Kidney (tissue), 14 donors: Measurements from ENCODE around the gene PGF. TPM values are rescaled to one million over a fixed set of nuclear protein-coding genes. Genes with fewer than 3 reads are reported as not detected.

Experiments
- DNase-seq, 5 donors: peaks; one replicate each; pipeline ENCODE4 v3.0.0-alpha.2; 2013 to 2020
- FAIRE-seq: peaks from 2 replicates; lab custom pipeline; 2012; peaks lifted over from hg19 to GRCh38; lab: Jason Lieb, UNC
- H3K27ac ChIP-seq, 2 donors: one replicate each; pipeline ENCODE4 v1.7.0; 2013; ENCODE audit warnings: low read depth in 2 of 2, low read length in 2 of 2, inconsistent platforms in 1 of 2
- H3K27me3 ChIP-seq: one replicate; pipeline ENCODE4 v1.7.1; 2013; ENCODE audit warnings: low read length, inconsistent platforms; ENCODE audit not compliant: control insufficient read depth, insufficient read depth
- H3K36me3 ChIP-seq, 3 donors: one replicate each; pipeline versions ENCODE4 v1.7.0 to v1.7.1; 2013; ENCODE audit warnings: low read length in 3 of 3, control low read depth in 1 of 3, inconsistent platforms in 1 of 3; ENCODE audit not compliant: insufficient read depth in 3 of 3, control insufficient read depth in 2 of 3
- H3K4me1 ChIP-seq, 3 donors: one replicate each; pipeline versions ENCODE4 v1.7.0 to v1.7.1; 2013; ENCODE audit warnings: low read length in 3 of 3, inconsistent platforms in 1 of 3, low read depth in 1 of 3; ENCODE audit not compliant: control insufficient read depth in 2 of 3, insufficient read depth in 2 of 3
- H3K4me3 ChIP-seq, 3 donors: one replicate each; pipeline versions ENCODE4 v1.7.0 to v1.8.1; 2013; ENCODE audit warnings: low read length in 3 of 3, control low read depth in 1 of 3, inconsistent platforms in 1 of 3
- H3K9ac ChIP-seq, 3 donors: one replicate each; pipeline versions ENCODE4 v1.7.0 to v1.7.1; 2013; ENCODE audit warnings: low read length in 3 of 3, control low read depth in 1 of 3, inconsistent platforms in 1 of 3
- H3K9me3 ChIP-seq, 3 donors: one replicate each; pipeline versions ENCODE4 v1.7.0 to v1.7.1; 2013; ENCODE audit warnings: low read length in 3 of 3, control low read depth in 1 of 3, inconsistent platforms in 1 of 3; ENCODE audit not compliant: control insufficient read depth in 2 of 3, insufficient read depth in 1 of 3
- CTCF ChIP-seq: IDR thresholded peaks from 3 replicates; pipeline ENCODE4 v1.5.1; 2012; ENCODE audit warnings: mild to moderate bottlenecking, moderate library complexity, borderline replicate concordance; ENCODE audit not compliant: insufficient read depth; ENCODE audit errors: extremely low read depth
- intact Hi-C: fragments of 100-400 bp; cut with DNase I; formaldehyde crosslinking; loops from one replicate; pipeline ENCODE4 v1.11.1; 2022
- polyA plus RNA-seq: library from polyadenylated mRNA; stranded (reverse); fragments of 350-450 nt; fragmentation: Illumina TruSeq; extraction: RNeasy Lipid Tissue Mini Kit (QIAGEN cat#74804); gene quantifications from one replicate; pipeline ENCODE4 v1.2.3, GENCODE V29; 2014; ENCODE audit warnings: low read depth, low replicate concordance; ENCODE audit not compliant: insufficient read depth
- total RNA-seq: library from RNA; stranded (reverse); fragmentation: NEBNext Ultra II Directional; extraction: Animal tissue kit (Norgen Biotek cat#: 25700); gene quantifications from one replicate; pipeline ENCODE4 v1.2.1, GENCODE V29; 2021
- donor health status: control.
- donor health status: control.
- donor health status: control.
- donor health status: control.
- donor health status: control.
- donor health status: DM: yes; HTN: yes; CAD: no.
- donor health status: Normal renal cell carcinoma (clear cell type).

The PGF gene
- total and polyA plus RNA-seq, 2 donors from 2014 or later = 9.3 to 12.1 TPM

GRCh38 chr14:74904635-74905503 is 50.5 kb downstream of the PGF start:
- intact Hi-C loops = loop anchor here (5.0 kb wide), 1 partner anchor 43 kb away; no protein-coding TSS in a partner anchor
- no peaks in the 10 kb centered on the region for H3K27me3 ChIP-seq
- H3K9ac ChIP-seq = no peak overlapping the region
- FAIRE-seq (no peak), DNase-seq (no peak)
- no peak for TF ChIP-seq CTCF
- H3K4me1 ChIP-seq = peaks cover 0 to 12% (median 0%) of the 10 kb centered on the region in 3 donors
- no peaks in the 10 kb centered on the region for H3K9me3 ChIP-seq
- H3K4me3 ChIP-seq = no peak overlapping the region
- peaks cover 9 to 34% (median 33%) of the 10 kb centered on the region in 3 donors for H3K36me3 ChIP-seq
- H3K27ac ChIP-seq = no peak overlapping the region

GRCh38 chr14:74902941-74903705 is 52.3 kb downstream of the PGF start:
- H3K4me1 ChIP-seq = peaks cover 0 to 6% (median 0%) of the 10 kb centered on the region in 3 donors
- intact Hi-C loops = no loop called here
- H3K27me3 ChIP-seq = no peaks in the 10 kb centered on the region
- peak in 1 of 5 donors; percentile 28 for DNase-seq
- TF ChIP-seq CTCF = no peak
- H3K27ac ChIP-seq = no peak overlapping the region
- H3K9ac ChIP-seq = no peak overlapping the region
- H3K4me3 ChIP-seq = no peak overlapping the region
- peaks cover 24 to 52% (median 48%) of the 10 kb centered on the region in 3 donors for H3K36me3 ChIP-seq
- no peaks in the 10 kb centered on the region for H3K9me3 ChIP-seq
- no peak for FAIRE-seq

- Histone ChIP-seq H3K27ac (no peak overlapping the region), H3K4me1 (no peaks in the 10 kb centered on the region), H3K27me3 (no peaks in the 10 kb centered on the region), H3K36me3 (peaks cover 41 to 89% (median 72%) of the 10 kb centered on the region in 3 donors), H3K4me3 (no peak overlapping the region), H3K9me3 (no peaks in the 10 kb centered on the region), H3K9ac (no peak overlapping the region)
- DNase-seq = no peak
- no peak for TF ChIP-seq CTCF
- intact Hi-C loops = no loop called here
- no peak for FAIRE-seq
Measured at GRCh38 chr14:74898694-74899093, 56.7 kb downstream of the PGF start.
